Suprapubic skin (tissue), 4 donors: ENCODE results near the gene NUDT3. TPM values are rescaled to one million over a fixed set of nuclear protein-coding genes. Genes with fewer than 3 reads are reported as not detected.

ENCODE experiments used
- DNase-seq, 2 donors: peaks; one replicate each; pipeline ENCODE4 v3.0.0-alpha.2; 2019; ENCODE audit warnings: low spot score in 2 of 2
- H3K27ac ChIP-seq: fragments of 200-600 bp; sonication (generic); one replicate; pipeline ENCODE4 v1.5.1; 2019
- H3K27me3 ChIP-seq: fragments of 200-600 bp; sonication (generic); one replicate; pipeline ENCODE4 v1.5.1; 2019
- H3K36me3 ChIP-seq: fragments of 200-600 bp; sonication (generic); one replicate; pipeline ENCODE4 v1.5.1; 2019
- H3K4me1 ChIP-seq: fragments of 200-600 bp; sonication (generic); one replicate; pipeline ENCODE4 v1.5.1; 2019
- H3K4me3 ChIP-seq: fragments of 200-600 bp; sonication (generic); one replicate; pipeline ENCODE4 v1.5.1; 2019; ENCODE audit warnings: mild to moderate bottlenecking
- H3K9me3 ChIP-seq: fragments of 200-600 bp; sonication (generic); one replicate; pipeline ENCODE4 v1.5.1; 2019
- EP300 ChIP-seq: sonication (generic); formaldehyde crosslinking; IDR thresholded peaks from one replicate; pipeline ENCODE4 v1.6.1; 2017; ENCODE audit warnings: antibody characterized with exemption
- POLR2A ChIP-seq, 2 donors: fragments of 450-650 bp; IDR thresholded peaks; one replicate each; pipeline ENCODE4 v1.6.1; 2017; ENCODE audit warnings: antibody characterized with exemption in 2 of 2, mild to moderate bottlenecking in 2 of 2, moderate library complexity in 2 of 2
- POLR2AphosphoS5 ChIP-seq, 3 donors: sonication (generic); formaldehyde crosslinking; IDR thresholded peaks; one replicate each; pipeline ENCODE4 v1.6.1; 2017; ENCODE audit warnings: antibody characterized with exemption in 3 of 3
- WGBS: methylation state at CpG from one replicate; pipeline ENCODE4 v1.1.5; 2018; 5-methylcytosine and 5-hydroxymethylcytosine counted together
- total RNA-seq, 4 donors: library from RNA; depleted of rRNA; stranded (reverse); fragments of >200 nt; gene quantifications; one replicate each; pipeline ENCODE4 v1.1.0, GENCODE V29; 2016
- TF ChIP-seq, protein P1 (sequence below), 2 donors: fragments of 200-600 bp in 1 of 2; fragments of 450-650 bp in 1 of 2; sonication (generic) in 1 of 2; IDR thresholded peaks; one replicate each; pipeline ENCODE4 v1.5.1; 2016 to 2019; ENCODE audit warnings: antibody characterized with exemption in 2 of 2, mild to moderate bottlenecking in 1 of 2, moderate library complexity in 1 of 2

The NUDT3 gene
- 10 to 100 TPM; 23.2 to 34.6 (median 28.0) TPM for total RNA-seq

DNA sequence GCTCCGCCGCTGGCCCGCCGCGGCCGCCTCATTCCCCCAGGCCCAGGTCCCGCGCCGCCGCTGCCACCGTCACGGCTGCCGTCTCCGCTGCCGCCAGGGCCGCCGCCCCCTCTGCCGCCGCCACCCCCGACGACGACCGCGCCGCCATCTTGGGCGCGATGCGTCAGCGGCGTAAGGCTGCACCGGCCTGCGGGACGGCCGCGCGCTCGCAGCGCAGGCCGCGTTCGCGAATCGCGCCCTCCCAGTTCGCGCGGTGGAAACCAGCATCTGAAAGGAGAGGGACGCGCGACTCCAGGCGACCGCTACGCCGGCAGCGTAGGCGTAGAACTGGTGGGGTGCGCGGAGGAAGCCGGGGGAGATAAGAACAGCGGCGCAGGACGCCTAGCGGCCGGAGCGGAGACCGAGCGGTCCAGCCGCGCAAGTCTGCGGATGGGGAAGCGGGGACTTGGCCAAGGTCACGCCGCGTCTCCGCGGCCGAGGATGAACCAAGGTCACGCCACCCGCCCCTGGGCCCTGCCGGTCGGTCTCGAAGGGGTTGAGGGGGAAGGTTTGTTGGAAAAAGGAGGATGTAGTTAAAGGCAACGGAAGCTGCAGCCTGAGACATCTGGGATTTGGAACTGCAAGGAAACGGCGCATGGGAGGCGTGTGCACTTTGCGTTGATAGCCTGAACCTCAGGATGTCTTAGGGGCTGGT lies at the start of gene NUDT3:
TSS of gene NUDT3 (minus strand) at position 173 of the 694 bp plus-strand sequence. CDS start 307 bp downstream, outside the sequence.
- peak within 1 kb of the TSS; percentile 89 for H3K27ac ChIP-seq
- no peaks in the 10 kb centered on the region for H3K36me3 ChIP-seq
- H3K4me3 ChIP-seq: peak within 1 kb of the TSS; percentile 73
- TF ChIP-seq POLR2A (IDR thresholded peaks at IDR 0.05): peak in 1 of 2 donors; percentile 56
- TF ChIP-seq, protein P1, sequence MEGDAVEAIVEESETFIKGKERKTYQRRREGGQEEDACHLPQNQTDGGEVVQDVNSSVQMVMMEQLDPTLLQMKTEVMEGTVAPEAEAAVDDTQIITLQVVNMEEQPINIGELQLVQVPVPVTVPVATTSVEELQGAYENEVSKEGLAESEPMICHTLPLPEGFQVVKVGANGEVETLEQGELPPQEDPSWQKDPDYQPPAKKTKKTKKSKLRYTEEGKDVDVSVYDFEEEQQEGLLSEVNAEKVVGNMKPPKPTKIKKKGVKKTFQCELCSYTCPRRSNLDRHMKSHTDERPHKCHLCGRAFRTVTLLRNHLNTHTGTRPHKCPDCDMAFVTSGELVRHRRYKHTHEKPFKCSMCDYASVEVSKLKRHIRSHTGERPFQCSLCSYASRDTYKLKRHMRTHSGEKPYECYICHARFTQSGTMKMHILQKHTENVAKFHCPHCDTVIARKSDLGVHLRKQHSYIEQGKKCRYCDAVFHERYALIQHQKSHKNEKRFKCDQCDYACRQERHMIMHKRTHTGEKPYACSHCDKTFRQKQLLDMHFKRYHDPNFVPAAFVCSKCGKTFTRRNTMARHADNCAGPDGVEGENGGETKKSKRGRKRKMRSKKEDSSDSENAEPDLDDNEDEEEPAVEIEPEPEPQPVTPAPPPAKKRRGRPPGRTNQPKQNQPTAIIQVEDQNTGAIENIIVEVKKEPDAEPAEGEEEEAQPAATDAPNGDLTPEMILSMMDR (IDR thresholded peaks at IDR 0.05): peak; percentile 80 to 81
- peak in 2 of 3 donors; percentile 80 to 90 for TF ChIP-seq POLR2AphosphoS5 (IDR thresholded peaks at IDR 0.05)
- no peak for TF ChIP-seq EP300
- peaks cover 31% of the 10 kb centered on the region for H3K4me1 ChIP-seq
- H3K9me3 ChIP-seq: no peaks in the 10 kb centered on the region
- DNase-seq: peak; percentile 94 to 95
- 2% methylated on average over 17 of the region's 87 CpGs for WGBS
- H3K27me3 ChIP-seq: no peaks in the 10 kb centered on the region

DNA sequence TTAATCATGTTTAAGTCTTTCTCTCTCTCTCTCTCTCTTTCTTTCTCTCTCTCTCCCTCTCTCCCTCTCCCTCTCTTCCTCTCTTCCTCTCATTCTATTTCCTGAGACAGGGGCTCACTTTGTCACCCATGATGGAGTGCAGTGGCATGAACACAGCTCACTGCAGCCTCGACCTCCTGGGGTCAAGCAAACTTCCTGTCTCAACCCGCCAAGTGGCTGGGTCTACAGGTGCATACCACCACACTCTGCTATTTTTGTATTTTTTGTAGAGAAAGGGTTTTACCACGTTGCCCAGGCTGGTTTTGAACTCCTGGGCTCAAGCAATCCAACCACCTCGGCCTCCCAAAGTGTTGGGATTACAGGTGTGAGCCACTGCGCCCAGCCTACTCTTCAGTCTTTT lies 49.1 kb upstream of the NUDT3 start:
- no peak for DNase-seq
- H3K4me1 ChIP-seq: no peaks in the 10 kb centered on the region
- no peak overlapping the region for H3K4me3 ChIP-seq
- TF ChIP-seq, protein P1 (IDR thresholded peaks at IDR 0.05): no peak
- no peak for TF ChIP-seq POLR2A (IDR thresholded peaks at IDR 0.05)
- no peak for TF ChIP-seq POLR2AphosphoS5 (IDR thresholded peaks at IDR 0.05)
- no peak for TF ChIP-seq EP300
- 59% methylated on average over 5 of the region's 5 CpGs for WGBS
- H3K9me3 ChIP-seq: no peaks in the 10 kb centered on the region
- H3K36me3 ChIP-seq: no peaks in the 10 kb centered on the region
- no peak overlapping the region for H3K27ac ChIP-seq
- H3K27me3 ChIP-seq: no peaks in the 10 kb centered on the region

DNA sequence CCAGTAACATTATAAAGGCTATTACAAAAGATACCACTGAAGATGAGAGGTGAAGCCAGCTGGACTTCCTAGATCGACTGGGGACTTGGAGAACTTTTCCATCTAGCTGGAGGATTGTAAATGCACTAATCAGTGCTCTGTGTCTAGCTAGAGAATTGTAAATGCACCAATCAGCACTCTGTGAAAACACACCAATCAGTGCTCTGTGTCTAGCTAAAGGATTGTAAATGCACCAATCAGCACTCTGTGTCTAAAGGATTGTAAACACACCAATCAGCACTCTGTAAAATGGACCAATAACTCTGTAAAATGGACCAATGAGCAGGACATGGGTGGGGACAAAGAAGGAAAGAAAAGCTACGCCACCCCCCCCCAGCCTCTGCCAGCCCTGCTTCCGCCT lies 47.0 kb upstream of the NUDT3 start:
- no peak for DNase-seq
- no peaks in the 10 kb centered on the region for H3K36me3 ChIP-seq
- no peak overlapping the region for H3K27ac ChIP-seq
- TF ChIP-seq EP300 (no peak), POLR2AphosphoS5 (IDR thresholded peaks at IDR 0.05) (no peak), POLR2A (IDR thresholded peaks at IDR 0.05) (no peak)
- TF ChIP-seq, protein P1 (IDR thresholded peaks at IDR 0.05): no peak
- WGBS: 100% methylated on average over 2 of the region's 3 CpGs
- no peaks in the 10 kb centered on the region for H3K9me3 ChIP-seq
- H3K4me3 ChIP-seq: no peak overlapping the region
- H3K4me1 ChIP-seq: no peaks in the 10 kb centered on the region
- no peaks in the 10 kb centered on the region for H3K27me3 ChIP-seq

DNA sequence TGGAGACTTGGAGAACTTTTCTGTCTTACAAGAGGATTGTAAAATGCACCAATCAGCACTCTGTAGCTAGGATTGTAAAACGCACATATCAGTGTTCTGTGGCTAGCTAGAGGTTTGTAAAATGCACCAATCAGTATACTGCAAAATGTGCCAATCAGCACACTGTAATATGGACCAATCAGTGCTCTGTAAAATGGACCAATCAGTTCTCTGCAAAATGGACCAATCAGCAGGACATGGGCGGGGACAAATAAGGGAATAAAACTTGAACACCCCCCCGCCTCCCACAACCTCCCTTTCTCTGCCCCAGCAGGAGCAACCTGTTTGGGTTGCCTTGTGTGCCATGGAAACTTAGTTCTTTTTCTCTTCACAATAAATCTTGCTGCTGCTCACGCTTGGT lies 46.2 kb upstream of the NUDT3 start:
- TF ChIP-seq, protein P1 (IDR thresholded peaks at IDR 0.05): no peak
- TF ChIP-seq EP300 (no peak), POLR2AphosphoS5 (IDR thresholded peaks at IDR 0.05) (no peak), POLR2A (IDR thresholded peaks at IDR 0.05) (no peak)
- Histone ChIP-seq H3K4me1 (no peaks in the 10 kb centered on the region), H3K9me3 (no peaks in the 10 kb centered on the region), H3K27me3 (no peaks in the 10 kb centered on the region), H3K27ac (no peak overlapping the region), H3K4me3 (no peak overlapping the region), H3K36me3 (no peaks in the 10 kb centered on the region)
- DNase-seq: no peak
- 66% methylated on average over 4 of the region's 4 CpGs for WGBS

DNA sequence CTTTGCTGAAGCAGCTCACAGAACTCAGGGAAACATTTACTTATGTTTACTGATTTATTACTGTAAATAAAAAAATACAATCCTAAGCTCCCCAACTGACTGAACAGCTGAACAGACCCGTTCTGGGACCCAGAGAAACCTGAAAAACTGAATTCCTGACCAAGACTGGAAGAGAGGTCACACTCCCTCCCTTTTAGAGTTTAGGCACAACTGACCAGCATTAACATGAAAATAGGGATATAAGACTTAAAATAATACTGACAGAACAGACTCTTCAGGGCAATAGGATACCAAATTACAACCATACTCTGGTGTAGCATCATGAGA lies 45.1 kb upstream of the NUDT3 start:
- Histone ChIP-seq H3K36me3 (no peaks in the 10 kb centered on the region), H3K4me1 (no peaks in the 10 kb centered on the region), H3K4me3 (no peak overlapping the region), H3K27me3 (no peaks in the 10 kb centered on the region), H3K27ac (no peak overlapping the region), H3K9me3 (no peaks in the 10 kb centered on the region)
- DNase-seq: no peak
- no peak for TF ChIP-seq EP300
- TF ChIP-seq POLR2A (IDR thresholded peaks at IDR 0.05): no peak
- no peak for TF ChIP-seq POLR2AphosphoS5 (IDR thresholded peaks at IDR 0.05)
- TF ChIP-seq, protein P1 (IDR thresholded peaks at IDR 0.05): no peak
- 58% methylated on average over 1 of the region's 1 CpG for WGBS
